GM20000 (cell line): Measurements from ENCODE around the gene SOWAHA.

Source experiments
- DNase-seq: peaks from one replicate; pipeline ENCODE4 v3.0.0; 2012; ENCODE audit warnings: low spot score
- CTCF ChIP-seq: IDR thresholded peaks from 2 replicates; pipeline ENCODE4 v1.5.1; 2012; ENCODE audit warnings: mild to moderate bottlenecking, control low read depth; ENCODE audit errors: extremely low read depth, missing control alignments

The SOWAHA gene

GRCh38 chr5:132812123-132812765 is 858 bp upstream of the SOWAHA start:
- TF ChIP-seq CTCF, result no peak
- DNase-seq, result no peak

DNA sequence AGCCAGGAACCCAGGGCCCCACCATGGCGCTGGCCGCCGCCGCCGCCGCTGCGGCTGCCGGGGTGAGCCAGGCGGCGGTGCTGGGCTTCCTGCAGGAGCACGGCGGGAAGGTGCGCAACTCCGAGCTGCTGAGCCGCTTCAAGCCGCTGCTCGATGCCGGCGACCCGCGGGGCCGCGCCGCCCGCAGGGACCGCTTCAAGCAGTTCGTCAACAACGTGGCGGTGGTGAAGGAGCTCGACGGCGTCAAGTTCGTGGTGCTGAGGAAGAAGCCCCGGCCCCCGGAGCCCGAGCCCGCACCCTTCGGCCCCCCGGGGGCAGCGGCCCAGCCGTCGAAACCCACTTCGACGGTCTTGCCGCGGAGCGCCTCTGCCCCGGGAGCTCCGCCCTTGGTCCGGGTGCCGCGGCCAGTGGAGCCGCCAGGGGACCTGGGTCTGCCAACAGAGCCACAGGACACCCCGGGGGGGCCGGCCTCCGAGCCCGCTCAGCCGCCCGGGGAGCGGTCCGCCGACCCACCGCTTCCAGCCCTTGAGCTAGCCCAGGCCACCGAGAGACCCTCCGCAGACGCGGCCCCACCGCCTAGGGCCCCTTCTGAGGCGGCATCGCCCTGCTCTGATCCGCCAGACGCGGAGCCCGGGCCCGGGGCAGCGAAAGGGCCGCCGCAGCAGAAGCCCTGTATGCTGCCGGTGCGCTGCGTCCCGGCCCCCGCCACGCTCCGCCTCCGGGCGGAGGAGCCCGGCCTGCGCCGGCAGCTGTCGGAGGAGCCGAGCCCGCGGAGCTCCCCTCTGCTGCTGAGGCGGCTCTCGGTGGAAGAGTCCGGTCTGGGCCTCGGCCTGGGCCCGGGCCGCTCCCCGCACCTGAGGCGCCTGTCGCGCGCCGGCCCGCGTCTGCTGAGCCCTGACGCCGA is 749 bp downstream of the SOWAHA start:
- peak; percentile 79 for DNase-seq
- no peak for TF ChIP-seq CTCF

GRCh38 chr5:132814503-132815294 is 1.6 kb downstream of the SOWAHA start:
- TF ChIP-seq CTCF, result no peak

DNA sequence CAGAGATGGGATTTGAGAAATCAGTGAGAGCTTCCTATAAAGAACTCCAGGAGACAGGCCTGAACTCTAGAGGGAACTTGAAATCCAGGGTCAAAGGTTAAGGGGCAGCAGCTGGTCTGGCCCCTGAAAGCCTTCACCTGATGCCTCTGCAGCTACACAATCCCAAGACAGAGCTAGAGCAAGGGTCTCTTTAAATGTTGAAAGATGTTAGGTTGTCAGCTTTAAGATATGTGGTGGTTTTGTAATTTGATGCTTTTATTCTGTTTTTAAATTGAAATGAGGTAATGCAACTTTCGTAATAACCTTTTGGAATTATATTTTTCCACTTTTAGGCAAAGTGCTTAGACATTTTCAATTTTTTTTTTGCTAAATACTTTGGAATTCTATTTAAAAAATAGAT is 2.4 kb downstream of the SOWAHA start:
- no peak for DNase-seq
- no peak for TF ChIP-seq CTCF

More at GRCh38 chr5:132814503-132815294, 1.6 kb downstream of the SOWAHA start:
- DNase-seq, result no peak

DNA sequence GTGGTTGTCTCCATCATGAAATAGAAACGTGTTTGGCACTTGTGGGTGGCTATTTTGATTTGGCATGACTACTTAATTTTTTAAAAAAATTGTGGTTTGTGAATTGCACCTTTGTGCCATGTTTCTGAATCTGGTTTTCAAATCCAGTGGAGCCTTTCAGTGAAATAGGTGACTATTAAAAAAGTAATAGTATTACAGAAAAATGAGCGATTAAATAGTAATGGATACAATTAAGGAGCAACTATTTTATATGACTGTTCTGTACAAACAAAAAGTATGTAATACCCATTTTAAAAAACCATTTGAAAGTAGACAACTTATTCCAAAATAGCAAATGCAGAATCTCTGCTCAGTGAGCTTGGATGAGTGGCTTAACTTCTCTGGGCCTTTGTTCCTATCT is 3.0 kb downstream of the SOWAHA start:
- DNase-seq, result no peak
- TF ChIP-seq CTCF, result no peak

DNA sequence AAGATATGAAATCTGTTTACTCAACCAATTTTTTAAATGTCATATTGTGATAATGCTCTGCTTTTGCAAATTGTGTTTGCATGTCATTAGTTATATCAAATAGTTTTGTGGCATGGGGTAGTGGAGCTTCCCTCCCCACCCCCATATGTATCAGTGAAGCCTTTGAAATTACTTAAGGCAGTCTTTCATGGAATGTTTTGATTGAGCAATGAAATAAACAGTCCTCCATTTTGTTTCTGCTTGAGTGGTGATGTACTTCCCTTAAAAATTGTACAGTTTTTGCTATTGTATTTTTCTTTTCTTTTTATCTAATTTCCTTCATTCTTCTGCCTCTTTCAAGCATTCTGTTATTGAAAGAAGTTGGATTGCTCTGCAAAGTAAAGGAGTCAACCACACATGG is 3.5 kb downstream of the SOWAHA start:
- no peak for TF ChIP-seq CTCF
- no peak for DNase-seq
